Parathyroid adenoma (tissue), 2 donors: ENCODE data around the gene SPATA32.

Experiments
- H2AFZ ChIP-seq: fragments of 300-600 bp; sonication (generic); one replicate; pipeline ENCODE4 v1.7.0; 2017; ENCODE audit warnings: antibody characterized with exemption, mild to moderate bottlenecking
- H3K27ac ChIP-seq: fragments of 300-600 bp; sonication (generic); one replicate; pipeline ENCODE4 v1.7.0; 2017
- H3K27me3 ChIP-seq: fragments of 300-600 bp; sonication (generic); one replicate; pipeline ENCODE4 v1.7.0; 2017; ENCODE audit warnings: low read length; ENCODE audit not compliant: control insufficient read depth, insufficient read depth
- H3K36me3 ChIP-seq: fragments of 300-600 bp; sonication (generic); one replicate; pipeline ENCODE4 v1.7.0; 2017; ENCODE audit warnings: low read length; ENCODE audit not compliant: control insufficient read depth, insufficient read depth
- H3K4me1 ChIP-seq: fragments of 300-600 bp; sonication (generic); one replicate; pipeline ENCODE4 v1.7.0; 2017; ENCODE audit warnings: control low read depth
- H3K4me2 ChIP-seq: fragments of 300-600 bp; sonication (generic); one replicate; pipeline ENCODE4 v1.7.0; 2017; ENCODE audit warnings: low read length
- H3K4me3 ChIP-seq: fragments of 300-600 bp; sonication (generic); one replicate; pipeline ENCODE4 v1.7.0; 2017; ENCODE audit warnings: low read depth, low read length
- H3K79me2 ChIP-seq: fragments of 300-600 bp; sonication (generic); one replicate; pipeline ENCODE4 v1.7.0; 2017; ENCODE audit warnings: control low read depth
- H3K9ac ChIP-seq: fragments of 300-600 bp; sonication (generic); one replicate; pipeline ENCODE4 v1.7.0; 2017; ENCODE audit warnings: mild to moderate bottlenecking
- H3K9me3 ChIP-seq: fragments of 300-600 bp; sonication (generic); one replicate; pipeline ENCODE4 v1.7.0; 2017; ENCODE audit warnings: low read length; ENCODE audit not compliant: control insufficient read depth
- CTCF ChIP-seq: fragments of 300-600 bp; sonication (generic); IDR thresholded peaks from one replicate; pipeline ENCODE4 v1.7.0; 2017; ENCODE audit warnings: antibody characterized with exemption, mild to moderate bottlenecking
- donor health status: primary hyperparathyroidism.

SPATA32 gene

GRCh38 chr17:45261577-45262515, at the start of gene SPATA32:
Gene SPATA32, minus strand, starts transcription at chr17:45262094. Its CDS starts 78 bp downstream, at chr17:45262016.
- Histone ChIP-seq H2AFZ (peak within 1 kb of the TSS; percentile 70), H3K9me3 (no peaks in the 10 kb centered on the region), H3K36me3 (no peaks in the 10 kb centered on the region), H3K79me2 (no peaks in the 10 kb centered on the region), H3K4me2 (peak within 1 kb of the TSS; percentile 63), H3K9ac (no peak within 1 kb of the TSS), H3K27me3 (no peaks in the 10 kb centered on the region), H3K27ac (peak within 1 kb of the TSS; percentile 4), H3K4me3 (peak within 1 kb of the TSS; percentile 43), H3K4me1 (peaks cover 5% of the 10 kb centered on the region)
- no peak for TF ChIP-seq CTCF

GRCh38 chr17:45311401-45311759, 49.5 kb upstream of the SPATA32 start:
- peaks cover 58% of the 10 kb centered on the region for H3K4me1 ChIP-seq
- no peaks in the 10 kb centered on the region for H3K9me3 ChIP-seq
- H2AFZ ChIP-seq, result peak overlapping the region; percentile 47
- peak; percentile 25 for TF ChIP-seq CTCF
- H3K36me3 ChIP-seq, result no peaks in the 10 kb centered on the region
- H3K27me3 ChIP-seq, result no peaks in the 10 kb centered on the region
- peak overlapping the region; percentile 84 for H3K27ac ChIP-seq
- peaks cover 78% of the 10 kb centered on the region for H3K79me2 ChIP-seq
- H3K4me2 ChIP-seq, result peak overlapping the region; percentile 52
- H3K9ac ChIP-seq, result no peak overlapping the region
- H3K4me3 ChIP-seq, result no peak overlapping the region

GRCh38 chr17:45310380-45311324, 48.8 kb upstream of the SPATA32 start:
- TF ChIP-seq CTCF, result no peak
- Histone ChIP-seq H3K4me2 (no peak overlapping the region), H2AFZ (no peak overlapping the region), H3K9me3 (no peaks in the 10 kb centered on the region), H3K4me1 (peaks cover 52% of the 10 kb centered on the region), H3K4me3 (no peak overlapping the region), H3K27ac (peak overlapping the region; percentile 84), H3K36me3 (no peaks in the 10 kb centered on the region), H3K79me2 (peaks cover 80% of the 10 kb centered on the region), H3K9ac (no peak overlapping the region), H3K27me3 (no peaks in the 10 kb centered on the region)

- H3K27ac ChIP-seq, result no peak overlapping the region
- no peak overlapping the region for H3K4me3 ChIP-seq
- TF ChIP-seq CTCF, result no peak
- H3K4me1 ChIP-seq, result peaks cover 43% of the 10 kb centered on the region
- peaks cover 80% of the 10 kb centered on the region for H3K79me2 ChIP-seq
- no peak overlapping the region for H2AFZ ChIP-seq
- H3K4me2 ChIP-seq, result no peak overlapping the region
- H3K27me3 ChIP-seq, result no peaks in the 10 kb centered on the region
- no peaks in the 10 kb centered on the region for H3K9me3 ChIP-seq
- H3K36me3 ChIP-seq, result no peaks in the 10 kb centered on the region
- no peak overlapping the region for H3K9ac ChIP-seq
Observed at GRCh38 chr17:45309400-45309799, 47.5 kb upstream of the SPATA32 start.
